NCI-H345 (cell line): Measurements from ENCODE around the gene KIR2DL1.
"Not testable (repeated sequence)": the region's sequence is repeated elsewhere in the genome, so short reads cannot be mapped to it uniquely, and the experiment has no call there.

Experiments used
- DNase-seq: peaks from one replicate; lab custom pipeline; 2025; lab: John Stamatoyannopoulos, UW

The KIR2DL1 gene

DNA sequence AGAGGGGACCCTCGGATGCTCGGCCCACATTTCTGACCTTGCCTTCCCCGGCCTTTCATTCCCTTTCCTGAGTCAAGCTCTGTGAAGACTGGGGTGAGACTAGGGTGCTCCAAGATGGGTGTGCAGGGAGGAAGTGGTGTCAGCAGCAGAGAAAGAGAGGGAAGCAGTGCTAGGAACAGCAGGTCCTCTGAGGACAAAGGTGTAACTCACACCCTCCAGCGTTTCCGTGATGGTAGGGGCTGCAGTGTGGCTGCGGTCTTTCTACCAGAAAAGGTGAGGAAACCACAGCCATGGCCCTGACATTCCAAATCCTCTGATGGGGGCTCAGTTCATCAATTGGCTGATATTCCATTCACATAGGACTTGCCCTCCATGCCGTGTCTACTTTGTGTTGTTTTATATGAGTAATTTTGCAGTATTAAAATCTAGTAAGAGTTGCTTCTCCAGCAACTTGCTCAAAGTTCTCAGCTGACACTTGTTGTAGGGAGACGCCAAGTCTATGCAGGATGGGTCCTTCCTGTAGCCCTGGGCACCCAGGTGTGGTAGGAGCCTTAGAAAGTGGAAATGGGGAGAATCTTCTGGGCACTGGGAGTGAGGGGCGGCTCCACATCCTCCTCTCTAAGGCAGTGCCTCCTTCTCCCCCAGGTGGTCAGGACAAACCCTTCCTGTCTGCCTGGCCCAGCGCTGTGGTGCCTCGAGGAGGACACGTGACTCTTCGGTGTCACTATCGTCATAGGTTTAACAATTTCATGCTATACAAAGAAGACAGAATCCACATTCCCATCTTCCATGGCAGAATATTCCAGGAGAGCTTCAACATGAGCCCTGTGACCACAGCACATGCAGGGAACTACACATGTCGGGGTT lies 48.3 kb downstream of the KIR2DL1 start:
- DNase-seq = no peak

- DNase-seq = not testable (repeated sequence)
Measured at GRCh38 chr19:54824416-54824815, 54.8 kb downstream of the KIR2DL1 start.

- DNase-seq = not testable (repeated sequence)
Measured at GRCh38 chr19:54825326-54825725, 55.7 kb downstream of the KIR2DL1 start.

DNA sequence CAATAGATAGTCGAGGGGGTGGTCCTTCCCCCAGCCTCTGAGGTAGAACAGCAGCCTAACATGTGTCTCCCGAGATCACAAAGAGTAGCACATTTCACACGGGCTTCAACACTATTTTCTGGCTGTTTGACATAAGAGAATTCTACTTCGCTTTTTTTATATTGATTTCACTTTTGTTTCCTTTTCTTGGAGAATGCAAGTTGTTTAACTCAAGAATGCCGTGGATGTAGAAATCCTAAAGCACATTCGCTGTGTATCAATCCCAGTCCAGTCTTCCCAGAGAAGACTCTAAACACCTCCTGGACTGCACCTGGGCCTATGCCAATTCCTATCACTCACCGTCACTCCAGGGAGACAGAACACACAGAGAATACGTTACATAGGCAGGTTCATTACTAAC lies 58.5 kb downstream of the KIR2DL1 start:
- not testable (repeated sequence) for DNase-seq

DNA sequence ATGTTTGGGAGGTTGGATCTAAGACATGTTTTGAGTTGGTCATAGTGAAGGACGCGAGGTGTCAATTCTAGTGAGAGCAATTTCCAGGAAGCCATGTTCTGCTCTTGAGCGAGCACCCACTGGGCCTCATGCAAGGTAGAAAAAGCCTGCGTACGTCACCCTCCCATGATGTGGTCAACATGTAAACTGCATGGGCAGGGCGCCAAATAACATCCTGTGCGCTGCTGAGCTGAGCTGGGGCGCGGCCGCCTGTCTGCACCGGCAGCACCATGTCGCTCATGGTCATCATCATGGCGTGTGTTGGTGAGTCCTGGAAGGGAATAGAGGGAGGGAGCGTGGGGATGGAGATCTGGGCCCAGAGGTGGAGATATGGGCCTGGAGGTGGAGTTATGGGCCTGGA lies 62.9 kb downstream of the KIR2DL1 start, which contains the start of gene KIR2DS4:
Gene KIR2DS4, plus strand, starts transcription at position 181 of the 400 bp plus-strand sequence.
- DNase-seq = not testable (repeated sequence)
